Endothelial cell of umbilical vein (primary cell): ENCODE measurements around the gene NCAPG2. TPM values are rescaled to one million over a fixed set of nuclear protein-coding genes. Genes with fewer than 3 reads are reported as not detected.

Experiments used
- BruUV-seq: library from RNA; stranded (reverse); fragments of 400-500 nt; replicated peaks from 2 replicates; lab custom pipeline; 2021; lab: Mats Ljungman, UMichigan
- CTCF ChIA-PET: fragments of 300-600, 350-600 bp; sonication (Branson Sonifier 250); formaldehyde crosslinking; loops from one replicate; lab custom pipeline; 2021; ENCODE audit warnings: antibody characterized with exemption, inconsistent platforms; lab: Charles Lee
- POLR2A ChIA-PET: fragments of 300-600, 350-600 bp; sonication (Branson Sonifier 250); formaldehyde crosslinking; loops from one replicate; lab custom pipeline; 2021; ENCODE audit warnings: antibody characterized with exemption, inconsistent platforms; lab: Charles Lee
- DNase-seq: peaks from one replicate; pipeline ENCODE4 v3.0.0-alpha.2; 2011; ENCODE audit warnings: low read depth, low spot score
- FAIRE-seq: peaks from 2 replicates; lab custom pipeline; 2011; peaks lifted over from hg19 to GRCh38; lab: Jason Lieb, UNC
- H2AFZ ChIP-seq: 2 replicates; pipeline ENCODE4 v1.6.0; 2012; ENCODE audit warnings: low read depth, low read length, control low read depth, inconsistent platforms
- H3K27ac ChIP-seq: 2 replicates; pipeline ENCODE4 v1.5.1; 2011; ENCODE audit warnings: low read depth, mild to moderate bottlenecking, control low read depth, low read length, moderate library complexity; ENCODE audit not compliant: insufficient read depth
- H3K27me3 ChIP-seq, 2 experiments: 2 replicates each; pipeline versions ENCODE4 v1.6.0 to v1.6.1; 2011; ENCODE audit warnings: low read length in 2 of 2, mixed read lengths in 1 of 2; ENCODE audit not compliant: control insufficient read depth in 2 of 2, insufficient read depth in 2 of 2
- H3K36me3 ChIP-seq, 2 experiments: 2 replicates in 1 of 2; 3 replicates in 1 of 2; pipeline ENCODE4 v1.5.1; 2011; ENCODE audit warnings: low read length in 2 of 2, mild to moderate bottlenecking in 1 of 2, moderate library complexity in 1 of 2; ENCODE audit not compliant: control insufficient read depth in 2 of 2, insufficient read depth in 2 of 2; ENCODE audit errors: extremely low read depth in 1 of 2
- H3K4me1 ChIP-seq: 3 replicates; pipeline ENCODE4 v1.5.1; 2011; ENCODE audit warnings: mild to moderate bottlenecking, low read length; ENCODE audit not compliant: control insufficient read depth, insufficient read depth; ENCODE audit errors: extremely low read depth
- H3K4me2 ChIP-seq: 2 replicates; pipeline ENCODE4 v1.6.1; 2011; ENCODE audit warnings: low read length, control low read depth, mixed read lengths; ENCODE audit not compliant: insufficient read depth
- H3K4me3 ChIP-seq, 3 experiments: fragments of 200-600 bp in 1 of 3; sonication (generic), shearing (Covaris generic) in 1 of 3; replicated peaks in 1 of 3; 2 replicates each; pipeline ENCODE4 v1.5.1; 2011 to 2016; ENCODE audit warnings: control low read depth in 3 of 3, low read length in 3 of 3, mild to moderate bottlenecking in 2 of 3, inconsistent platforms in 1 of 3, low read depth in 1 of 3, moderate library complexity in 1 of 3; ENCODE audit not compliant: insufficient read depth in 1 of 3
- H3K79me2 ChIP-seq: 2 replicates; pipeline ENCODE4 v1.6.0; 2012; ENCODE audit warnings: low read length, inconsistent platforms; ENCODE audit not compliant: control insufficient read depth, insufficient read depth
- H3K9ac ChIP-seq: replicated peaks from 2 replicates; pipeline ENCODE3; 2011; ENCODE audit warnings: low read length, control low read depth; ENCODE audit not compliant: insufficient read depth; ENCODE audit errors: extremely low read depth
- H3K9me1 ChIP-seq: replicated peaks from 3 replicates; pipeline ENCODE4 v1.6.0; 2011; ENCODE audit warnings: mild to moderate bottlenecking, low read length; ENCODE audit not compliant: control insufficient read depth, insufficient read depth; ENCODE audit errors: extremely low read depth
- H3K9me3 ChIP-seq: replicated peaks from 2 replicates; pipeline ENCODE4 v1.5.1; 2012; ENCODE audit warnings: low read length, inconsistent platforms; ENCODE audit not compliant: control insufficient read depth, insufficient read depth
- H4K20me1 ChIP-seq: replicated peaks from 2 replicates; pipeline ENCODE3; 2011; ENCODE audit warnings: mild to moderate bottlenecking, low read length; ENCODE audit not compliant: control insufficient read depth, insufficient read depth; ENCODE audit errors: extremely low read depth
- CTCF ChIP-seq, 2 donors: IDR thresholded peaks; 1 replicate in 1 of 2; 2 replicates in 1 of 2; pipeline ENCODE4 v1.5.1; 2011; ENCODE audit warnings: low read length in 2 of 2, mild to moderate bottlenecking in 2 of 2, moderate library complexity in 2 of 2, control low read depth in 1 of 2, inconsistent platforms in 1 of 2, low read depth in 1 of 2; ENCODE audit not compliant: insufficient read depth in 1 of 2; ENCODE audit errors: extremely low read depth in 1 of 2
- EZH2 ChIP-seq: IDR thresholded peaks from 2 replicates; pipeline ENCODE4 v1.6.1; 2012; ENCODE audit warnings: borderline replicate concordance, low read depth, mild to moderate bottlenecking, moderate library complexity, low read length, inconsistent platforms; ENCODE audit not compliant: severe bottlenecking
- FOS ChIP-seq: IDR thresholded peaks from 2 replicates; pipeline ENCODE4 v1.6.1; 2011; ENCODE audit warnings: mild to moderate bottlenecking, low read length, moderate library complexity, borderline replicate concordance; ENCODE audit not compliant: insufficient read depth
- GATA2 ChIP-seq: IDR thresholded peaks from 2 replicates; pipeline ENCODE4 v1.7.0; 2011; ENCODE audit warnings: low read depth, mild to moderate bottlenecking, moderate library complexity, mixed read lengths, low read length; ENCODE audit not compliant: insufficient read length, insufficient read depth
- JUN ChIP-seq: IDR thresholded peaks from 2 replicates; pipeline ENCODE4 v1.6.1; 2011; ENCODE audit warnings: borderline replicate concordance, low read depth; ENCODE audit not compliant: insufficient read length, insufficient read depth
- MAX ChIP-seq: IDR thresholded peaks from 2 replicates; pipeline ENCODE4 v1.6.1; 2011; ENCODE audit not compliant: insufficient read depth, insufficient read length
- MYC ChIP-seq: IDR thresholded peaks from one replicate; pipeline ENCODE4 v1.6.1; 2011; ENCODE audit warnings: mild to moderate bottlenecking, low read depth, low read length
- POLR2A ChIP-seq: IDR thresholded peaks from 2 replicates; pipeline ENCODE4 v1.6.1; 2012; ENCODE audit warnings: low read depth, mild to moderate bottlenecking, control low read depth, low read length
- POLR2AphosphoS5 ChIP-seq: IDR thresholded peaks from 2 replicates; pipeline ENCODE4 v1.6.1; 2012; ENCODE audit warnings: low read depth, mild to moderate bottlenecking, control low read depth, low read length, moderate library complexity; ENCODE audit not compliant: insufficient read depth
- dilution Hi-C: fragments of 300-500 bp; cut with MboI; formaldehyde crosslinking; loops from one replicate; pipeline ENCODE4 v1.15.0; 2019; ENCODE audit warnings: low sequenced_read_pairs; ENCODE audit not compliant: extremely low pct_ligation_motif_present
- intact Hi-C: fragments of 100-400 bp; cut with micrococcal nuclease; formaldehyde crosslinking; loops from one replicate; pipeline ENCODE4 v1.10.0; 2022
- polyA plus RNA-seq, 4 experiments: library from polyadenylated mRNA; depleted of rRNA in 3 of 4; stranded (reverse) in 3 of 4; unstranded in 1 of 4; fragments of >200 nt; gene quantifications; 2 replicates each; pipeline versions ENCODE4 v1.2.1 to v1.2.3, GENCODE V29; 2011 to 2012; ENCODE audit warnings: missing spikeins in 1 of 4
- total RNA-seq: library from RNA; stranded (reverse); gene quantifications from 2 replicates; pipeline ENCODE4 v1.2.3, GENCODE V29; 2021

The NCAPG2 gene
- total and polyA plus RNA-seq, 2 donors (not counting 3 experiments of a cell fraction or from before 2014, with no cell fraction given): 19.2 to 62.3 TPM

DNA sequence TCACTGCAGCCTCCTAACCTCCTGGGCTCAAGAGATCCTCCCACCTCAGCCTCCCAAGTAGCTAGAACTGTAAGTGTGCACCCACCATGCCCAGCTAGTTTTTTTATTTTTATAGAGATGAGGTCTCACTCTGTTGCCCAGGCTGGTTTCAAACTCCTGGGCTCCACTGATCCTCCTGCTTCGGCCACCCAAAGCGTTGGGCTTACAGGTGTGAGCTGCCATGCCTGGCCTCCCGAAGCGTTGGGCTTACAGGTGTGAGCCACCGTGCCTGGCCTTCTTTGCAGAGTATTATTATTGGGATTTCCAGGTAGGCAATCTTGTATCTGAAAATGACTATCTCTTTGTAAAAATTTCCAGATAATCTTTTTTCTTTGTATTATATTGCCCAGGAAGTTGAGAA, 23.1 kb upstream of the NCAPG2 start:
- no peak overlapping the region for H3K9ac ChIP-seq
- no peaks in the 10 kb centered on the region for H3K9me3 ChIP-seq
- H3K79me2 ChIP-seq: no peaks in the 10 kb centered on the region
- no peak overlapping the region for H3K27ac ChIP-seq
- CTCF ChIA-PET: no interaction called here
- H3K4me1 ChIP-seq: no peaks in the 10 kb centered on the region
- no TSS peak for BruUV-seq
- H2AFZ ChIP-seq: no peak overlapping the region
- H4K20me1 ChIP-seq: no peaks in the 10 kb centered on the region
- dilution Hi-C loops (no loop called here), intact Hi-C loops (no loop called here)
- FAIRE-seq (no peak), DNase-seq (no peak)
- peaks cover 0 to 3% of the 10 kb centered on the region in 2 experiments for H3K36me3 ChIP-seq
- no peaks in the 10 kb centered on the region for H3K27me3 ChIP-seq
- H3K4me2 ChIP-seq: no peak overlapping the region
- POLR2A ChIA-PET: no interaction called here
- no peak overlapping the region for H3K4me3 ChIP-seq
- H3K9me1 ChIP-seq: no peaks in the 10 kb centered on the region
- no peak for TF ChIP-seq GATA2
- no peak for TF ChIP-seq EZH2
- TF ChIP-seq POLR2AphosphoS5: no peak
- no peak for TF ChIP-seq MAX
- TF ChIP-seq JUN: no peak
- no peak for TF ChIP-seq MYC
- TF ChIP-seq CTCF (IDR thresholded peaks at IDR 0.05; ENCODE audit: extremely low read depth in 1 of 2, insufficient read depth in 1 of 2, low read depth in 1 of 2, low read length in 2 of 2): no peak
- no peak for TF ChIP-seq POLR2A
- no peak for TF ChIP-seq FOS
